Fibroblast of pulmonary artery (primary cell): ENCODE results near the gene CNST.

Source experiments
- DNase-seq: peaks from one replicate; pipeline ENCODE4 v3.0.0-alpha.2; 2010; ENCODE audit warnings: low read depth
- H3K4me3 ChIP-seq: replicated peaks from 2 replicates; pipeline ENCODE4 v1.5.1; 2011; ENCODE audit warnings: low read depth, mild to moderate bottlenecking, control low read depth, low read length, moderate library complexity
- TF ChIP-seq, protein P1 (sequence below): IDR thresholded peaks from 2 replicates; pipeline ENCODE4 v1.5.1; 2011; ENCODE audit warnings: mild to moderate bottlenecking, control low read depth, low read length, inconsistent platforms; ENCODE audit errors: missing control alignments

Gene CNST

GRCh38 chr1:246591958-246592357 is 25.7 kb downstream of the CNST start:
- H3K4me3 ChIP-seq, result no peak overlapping the region
- TF ChIP-seq, protein P1, sequence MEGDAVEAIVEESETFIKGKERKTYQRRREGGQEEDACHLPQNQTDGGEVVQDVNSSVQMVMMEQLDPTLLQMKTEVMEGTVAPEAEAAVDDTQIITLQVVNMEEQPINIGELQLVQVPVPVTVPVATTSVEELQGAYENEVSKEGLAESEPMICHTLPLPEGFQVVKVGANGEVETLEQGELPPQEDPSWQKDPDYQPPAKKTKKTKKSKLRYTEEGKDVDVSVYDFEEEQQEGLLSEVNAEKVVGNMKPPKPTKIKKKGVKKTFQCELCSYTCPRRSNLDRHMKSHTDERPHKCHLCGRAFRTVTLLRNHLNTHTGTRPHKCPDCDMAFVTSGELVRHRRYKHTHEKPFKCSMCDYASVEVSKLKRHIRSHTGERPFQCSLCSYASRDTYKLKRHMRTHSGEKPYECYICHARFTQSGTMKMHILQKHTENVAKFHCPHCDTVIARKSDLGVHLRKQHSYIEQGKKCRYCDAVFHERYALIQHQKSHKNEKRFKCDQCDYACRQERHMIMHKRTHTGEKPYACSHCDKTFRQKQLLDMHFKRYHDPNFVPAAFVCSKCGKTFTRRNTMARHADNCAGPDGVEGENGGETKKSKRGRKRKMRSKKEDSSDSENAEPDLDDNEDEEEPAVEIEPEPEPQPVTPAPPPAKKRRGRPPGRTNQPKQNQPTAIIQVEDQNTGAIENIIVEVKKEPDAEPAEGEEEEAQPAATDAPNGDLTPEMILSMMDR, result no peak
- DNase-seq, result no peak

GRCh38 chr1:246592695-246593094 is 26.4 kb downstream of the CNST start:
- H3K4me3 ChIP-seq, result no peak overlapping the region
- TF ChIP-seq, protein P1, result no peak
- DNase-seq, result peak; percentile 91

GRCh38 chr1:246595146-246595545 is 28.9 kb downstream of the CNST start:
- no peak for DNase-seq
- TF ChIP-seq, protein P1, result no peak
- H3K4me3 ChIP-seq, result no peak overlapping the region

GRCh38 chr1:246597340-246597739 is 31.1 kb downstream of the CNST start:
- peak; percentile 95 for DNase-seq
- TF ChIP-seq, protein P1, result no peak
- no peak overlapping the region for H3K4me3 ChIP-seq

GRCh38 chr1:246597971-246598370 is 31.7 kb downstream of the CNST start:
- no peak overlapping the region for H3K4me3 ChIP-seq
- DNase-seq, result no peak
- TF ChIP-seq, protein P1, result no peak

DNA sequence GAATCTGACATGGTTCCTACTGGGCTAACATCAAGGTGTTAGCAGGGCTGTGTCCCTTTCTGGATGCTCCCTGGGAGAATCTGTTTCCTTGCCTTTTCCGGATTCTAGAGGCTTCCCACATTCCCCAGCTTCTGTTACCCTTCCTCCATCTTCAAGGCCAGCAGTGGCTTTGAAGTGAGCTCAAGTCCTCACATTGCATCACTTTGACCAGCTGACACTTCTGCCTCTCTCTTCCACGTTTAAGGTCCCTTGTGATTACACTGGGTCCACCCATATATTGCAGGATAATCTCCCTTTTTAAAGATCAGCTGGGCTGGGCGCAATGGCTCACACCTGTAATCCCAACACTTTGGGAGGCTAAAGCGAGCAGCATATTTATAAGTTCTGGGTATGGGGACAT is 33.1 kb downstream of the CNST start:
- DNase-seq, result no peak

DNA sequence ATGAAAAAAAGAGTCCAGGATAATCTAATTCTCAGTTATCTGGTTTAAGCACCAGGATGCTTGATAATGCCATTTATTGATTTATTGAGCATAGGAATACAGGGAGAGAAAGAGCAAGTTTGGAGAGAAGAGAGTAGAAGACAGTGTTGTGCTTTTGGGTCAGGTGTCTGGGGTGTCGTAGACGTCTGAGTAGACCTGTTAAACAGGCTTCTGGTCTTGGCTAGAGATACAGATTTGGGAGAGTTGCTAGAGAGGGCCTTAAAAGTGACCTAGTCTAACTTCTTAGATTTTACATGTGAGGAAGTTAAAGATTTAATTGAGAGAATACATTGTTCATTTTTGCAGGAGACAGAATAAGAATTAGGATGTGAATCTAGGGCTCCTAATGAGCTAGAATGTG is 34.3 kb downstream of the CNST start:
- TF ChIP-seq, protein P1, result no peak
- no peak overlapping the region for H3K4me3 ChIP-seq

More for the DNA sequence above, 33.1 kb downstream of the CNST start:
- no peak overlapping the region for H3K4me3 ChIP-seq
- TF ChIP-seq, protein P1, result no peak

More for the DNA sequence above, 34.3 kb downstream of the CNST start:
- no peak for DNase-seq
